IgD-negative memory B cell (primary cell): Measurements from ENCODE around the gene UNC93A. TPM values are rescaled to one million over a fixed set of nuclear protein-coding genes. Genes with fewer than 3 reads are reported as not detected.
"Not testable (repeated sequence)": the region's sequence is repeated elsewhere in the genome, so short reads cannot be mapped to it uniquely, and the experiment has no call there.

Experiments
- H3K27ac Mint-ChIP-seq, 3 donors: one replicate each; pipeline ENCODE4 v1.8.0; 2020 to 2022; ENCODE audit warnings: mild to moderate bottlenecking in 3 of 3, mixed read lengths in 3 of 3, moderate library complexity in 1 of 3
- H3K27me3 Mint-ChIP-seq: one replicate; pipeline ENCODE4 v1.8.0; 2021; ENCODE audit warnings: mixed read lengths
- H3K36me3 Mint-ChIP-seq: one replicate; pipeline ENCODE4 v1.8.0; 2020; ENCODE audit warnings: mild to moderate bottlenecking, mixed read lengths
- H3K4me1 Mint-ChIP-seq, 3 donors: one replicate each; pipeline ENCODE4 v1.8.0; 2020 to 2022; ENCODE audit warnings: mixed read lengths in 3 of 3, mild to moderate bottlenecking in 1 of 3
- H3K4me3 Mint-ChIP-seq, 4 donors: one replicate each; pipeline ENCODE4 v1.8.0; 2020 to 2022; ENCODE audit warnings: mild to moderate bottlenecking in 4 of 4, mixed read lengths in 4 of 4, moderate library complexity in 3 of 4
- H3K9me3 Mint-ChIP-seq, 3 donors: one replicate each; pipeline ENCODE4 v1.8.0; 2020 to 2021; ENCODE audit warnings: mixed read lengths in 3 of 3, mild to moderate bottlenecking in 1 of 3
- polyA plus RNA-seq: library from polyadenylated mRNA; unstranded; fragments of 300-500 nt; fragmentation: Illumina TruSeq; gene quantifications from one replicate; pipeline ENCODE4 v1.2.3, GENCODE V29; 2021

Gene UNC93A
- polyA plus RNA-seq, result not detected

DNA sequence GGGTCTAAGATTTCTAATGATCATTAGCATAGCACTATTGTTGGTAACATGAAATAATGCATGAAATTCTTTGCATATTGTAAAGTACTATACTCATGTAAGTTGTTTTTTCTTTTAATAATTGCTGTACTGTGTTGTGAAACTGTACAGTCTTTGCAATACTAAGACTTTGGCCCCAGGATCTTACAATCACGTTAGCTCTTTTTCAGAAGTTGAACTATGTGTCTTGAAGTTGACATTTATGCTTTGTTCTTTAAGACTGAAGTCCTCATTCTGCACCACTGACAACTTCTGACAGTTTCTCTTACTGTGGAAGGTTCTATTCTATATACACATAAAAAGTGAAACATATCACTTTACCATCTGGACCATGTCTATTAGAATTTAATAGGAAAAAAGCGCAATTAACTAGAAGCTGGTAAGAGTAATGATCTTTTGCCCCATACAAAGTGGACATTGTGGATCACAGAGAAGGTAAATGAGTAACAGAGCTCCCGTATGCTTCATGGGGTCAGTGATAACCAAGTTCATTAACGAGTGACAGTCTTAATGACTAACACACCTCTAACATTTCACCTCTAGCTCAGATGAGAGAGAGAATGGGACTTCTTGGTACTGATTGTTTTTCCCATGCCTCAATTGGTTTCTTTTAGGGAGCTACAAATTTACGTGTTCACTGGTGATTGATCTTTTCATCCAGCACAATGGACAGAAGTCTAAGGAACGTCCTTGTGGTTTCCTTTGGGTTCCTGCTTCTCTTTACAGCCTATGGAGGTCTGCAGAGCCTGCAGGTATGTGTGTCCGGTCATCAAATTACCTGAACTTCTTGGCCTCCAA, at the start of gene UNC93A:
Gene UNC93A, plus strand, starts transcription at position 530 of the 837 bp plus-strand sequence. Its CDS starts 175 bp downstream, at position 705.
- H3K9me3 Mint-ChIP-seq, result no peaks in the 10 kb centered on the region
- no peak within 1 kb of the TSS for H3K4me3 Mint-ChIP-seq
- H3K27me3 Mint-ChIP-seq, result no peaks in the 10 kb centered on the region
- H3K27ac Mint-ChIP-seq, result no peak within 1 kb of the TSS
- no peaks in the 10 kb centered on the region for H3K4me1 Mint-ChIP-seq
- H3K36me3 Mint-ChIP-seq, result no peaks in the 10 kb centered on the region

DNA sequence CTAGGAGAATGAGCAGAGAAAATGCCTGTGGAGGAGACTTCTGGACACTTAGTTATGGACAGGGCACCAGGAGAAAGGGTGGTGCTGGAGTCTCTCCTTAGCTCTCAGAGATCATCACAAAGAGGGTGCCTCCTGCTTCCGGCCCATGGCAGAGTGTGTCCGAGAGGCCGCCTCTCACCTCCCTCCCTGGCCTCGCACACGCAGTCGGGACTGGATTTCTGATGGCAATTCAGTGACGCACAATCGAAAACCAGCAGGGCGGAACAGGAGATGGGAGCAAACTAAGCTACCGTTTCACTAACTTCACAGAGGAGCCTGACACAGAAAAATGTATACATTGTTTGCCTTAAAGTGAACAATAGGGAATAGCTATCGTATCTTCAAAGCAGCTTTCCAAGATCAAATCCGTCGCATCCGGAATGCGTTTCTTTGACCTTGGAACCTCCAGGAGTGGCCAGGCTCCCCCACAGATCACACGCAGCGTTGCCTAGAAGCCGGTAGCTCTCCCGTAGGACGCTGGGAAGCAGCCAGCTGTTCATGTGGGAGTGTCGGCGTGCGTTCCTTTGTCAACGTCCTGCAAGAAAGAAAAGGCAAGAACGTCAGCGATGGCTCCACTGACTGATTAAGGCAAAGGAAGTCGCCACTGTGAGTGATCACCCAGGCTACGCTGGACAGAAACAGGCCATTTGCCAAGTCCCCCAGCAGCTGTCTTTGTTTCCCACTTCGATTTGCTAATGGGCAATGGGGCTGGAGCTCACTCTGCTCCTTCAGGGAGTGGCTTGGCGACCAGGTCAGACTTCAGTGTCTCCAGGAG, 49.6 kb upstream of the UNC93A start:
- not testable (repeated sequence) for H3K36me3 Mint-ChIP-seq, H3K9me3 Mint-ChIP-seq, H3K4me3 Mint-ChIP-seq, H3K27ac Mint-ChIP-seq, H3K4me1 Mint-ChIP-seq
- peaks cover 18% of the 10 kb centered on the region for H3K27me3 Mint-ChIP-seq

GRCh38 chr6:167242135-167242506, 49.0 kb upstream of the UNC93A start:
- H3K36me3 Mint-ChIP-seq, H3K4me1 Mint-ChIP-seq, H3K27ac Mint-ChIP-seq, H3K4me3 Mint-ChIP-seq, H3K9me3 Mint-ChIP-seq: not testable (repeated sequence)
- H3K27me3 Mint-ChIP-seq, result peaks cover 18% of the 10 kb centered on the region

- H3K36me3 Mint-ChIP-seq, H3K27ac Mint-ChIP-seq, H3K9me3 Mint-ChIP-seq, H3K4me3 Mint-ChIP-seq, H3K4me1 Mint-ChIP-seq: not testable (repeated sequence)
- H3K27me3 Mint-ChIP-seq, result peaks cover 18% of the 10 kb centered on the region
Measured at GRCh38 chr6:167242511-167243051, 48.5 kb upstream of the UNC93A start.

- Mint-ChIP-seq H3K4me1 (peaks cover 0 to 2% (median 0%) of the 10 kb centered on the region in 3 donors), H3K4me3 (no peak overlapping the region), H3K27me3 (peaks cover 17% of the 10 kb centered on the region), H3K36me3 (no peaks in the 10 kb centered on the region), H3K27ac (no peak overlapping the region), H3K9me3 (no peaks in the 10 kb centered on the region)
Measured at GRCh38 chr6:167244064-167244960, 46.8 kb upstream of the UNC93A start.

DNA sequence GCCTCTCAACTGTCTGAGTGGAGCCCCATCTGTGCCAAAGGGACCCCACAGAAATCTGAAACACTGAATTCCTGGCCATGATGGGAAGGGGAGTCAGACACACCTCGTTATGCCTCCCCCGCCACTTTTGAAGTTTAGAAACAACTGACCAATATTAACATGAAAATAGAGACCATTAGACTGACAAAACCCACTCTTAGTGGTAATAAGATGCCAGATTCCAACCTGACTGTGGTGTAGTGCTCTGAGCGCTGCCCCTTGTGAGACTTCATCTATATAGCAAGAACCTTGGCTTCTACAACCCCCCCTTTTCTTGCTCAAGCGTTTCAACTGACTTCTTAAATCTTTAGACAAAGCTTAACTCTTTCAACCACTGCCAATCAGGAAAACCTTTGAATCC, 46.1 kb upstream of the UNC93A start:
- no peak overlapping the region for H3K4me3 Mint-ChIP-seq
- no peaks in the 10 kb centered on the region for H3K9me3 Mint-ChIP-seq
- no peaks in the 10 kb centered on the region for H3K36me3 Mint-ChIP-seq
- no peak overlapping the region for H3K27ac Mint-ChIP-seq
- peaks cover 0 to 2% (median 0%) of the 10 kb centered on the region in 3 donors for H3K4me1 Mint-ChIP-seq
- peaks cover 17% of the 10 kb centered on the region for H3K27me3 Mint-ChIP-seq

- Mint-ChIP-seq H3K36me3 (no peaks in the 10 kb centered on the region), H3K27ac (no peak overlapping the region), H3K9me3 (no peaks in the 10 kb centered on the region)
Measured at GRCh38 chr6:167245591-167245990, 45.5 kb upstream of the UNC93A start.

DNA sequence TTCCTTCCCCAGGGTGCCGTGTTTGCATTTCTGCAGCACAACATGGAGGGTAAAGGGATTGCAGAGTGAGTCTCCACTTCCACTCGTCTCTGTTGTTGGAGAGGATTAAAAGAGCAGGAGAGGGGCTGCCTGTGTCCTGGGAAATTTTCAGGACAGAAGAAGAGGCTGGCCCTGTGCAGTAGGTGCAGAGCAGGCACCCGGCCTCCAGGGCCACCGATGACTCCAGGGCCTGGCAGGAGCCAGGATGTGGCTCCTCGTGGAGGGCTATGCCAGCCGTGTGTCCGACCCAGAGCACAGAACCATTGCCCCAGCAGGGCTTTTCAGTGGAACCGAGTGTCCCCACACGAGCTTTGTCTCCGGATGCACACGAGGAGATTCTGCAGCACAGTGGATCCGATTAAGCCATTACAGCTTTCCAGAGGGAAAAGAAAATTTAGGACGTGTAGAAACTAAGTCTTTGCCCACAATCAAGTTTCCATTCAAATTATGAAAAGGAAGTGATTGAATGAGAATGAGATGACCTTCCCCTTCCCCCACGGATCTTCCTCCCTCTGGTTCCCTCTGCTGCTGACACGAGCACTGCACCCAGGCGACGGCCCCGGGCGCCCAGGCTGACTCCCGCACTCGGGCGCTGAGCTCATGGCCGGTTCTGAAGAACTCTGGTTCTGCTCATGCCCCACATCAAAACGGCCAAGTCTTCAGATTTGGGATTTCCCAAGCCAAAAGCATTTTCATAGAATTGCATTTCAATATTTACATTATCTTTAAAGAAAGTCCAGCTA, 43.1 kb upstream of the UNC93A start:
- Mint-ChIP-seq H3K36me3 (no peaks in the 10 kb centered on the region), H3K4me3 (no peak overlapping the region), H3K9me3 (no peaks in the 10 kb centered on the region), H3K27me3 (peaks cover 13% of the 10 kb centered on the region), H3K4me1 (peaks cover 0 to 2% (median 0%) of the 10 kb centered on the region in 3 donors), H3K27ac (no peak overlapping the region)

More at GRCh38 chr6:167245591-167245990, 45.5 kb upstream of the UNC93A start:
- H3K27me3 Mint-ChIP-seq, result peaks cover 14% of the 10 kb centered on the region
- H3K4me1 Mint-ChIP-seq, result peaks cover 0 to 2% (median 0%) of the 10 kb centered on the region in 3 donors
- no peak overlapping the region for H3K4me3 Mint-ChIP-seq

DNA sequence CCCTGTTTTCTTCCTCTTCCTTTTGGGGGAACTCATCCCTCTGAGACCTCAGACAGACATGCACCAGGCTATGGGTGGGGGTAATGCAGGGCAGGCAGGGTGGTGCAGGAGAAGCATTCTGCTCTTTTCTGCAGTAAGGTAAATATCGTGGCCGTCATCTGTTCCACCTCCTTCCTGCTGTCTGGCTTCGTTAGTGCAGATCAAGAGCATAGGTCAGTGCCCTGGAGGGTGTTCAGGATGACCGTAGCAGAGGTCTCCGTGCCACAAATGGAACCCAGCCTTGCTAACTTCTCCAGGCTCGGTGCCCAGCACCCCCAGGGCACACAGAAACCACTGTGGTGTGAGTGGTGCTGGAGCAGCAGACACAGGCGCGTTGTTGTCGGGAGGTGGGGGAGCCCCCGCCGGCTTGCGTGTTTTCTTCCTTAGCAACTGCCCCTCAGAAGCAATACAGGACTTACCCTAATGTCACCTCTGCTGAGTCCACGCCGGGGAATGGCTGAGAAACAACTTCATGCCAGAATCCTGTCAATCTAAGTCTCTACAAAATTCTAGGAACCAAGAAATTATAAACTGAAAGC, 42.1 kb upstream of the UNC93A start:
- H3K27ac Mint-ChIP-seq, H3K9me3 Mint-ChIP-seq, H3K4me1 Mint-ChIP-seq, H3K36me3 Mint-ChIP-seq, H3K4me3 Mint-ChIP-seq: not testable (repeated sequence)
- peaks cover 12% of the 10 kb centered on the region for H3K27me3 Mint-ChIP-seq

DNA sequence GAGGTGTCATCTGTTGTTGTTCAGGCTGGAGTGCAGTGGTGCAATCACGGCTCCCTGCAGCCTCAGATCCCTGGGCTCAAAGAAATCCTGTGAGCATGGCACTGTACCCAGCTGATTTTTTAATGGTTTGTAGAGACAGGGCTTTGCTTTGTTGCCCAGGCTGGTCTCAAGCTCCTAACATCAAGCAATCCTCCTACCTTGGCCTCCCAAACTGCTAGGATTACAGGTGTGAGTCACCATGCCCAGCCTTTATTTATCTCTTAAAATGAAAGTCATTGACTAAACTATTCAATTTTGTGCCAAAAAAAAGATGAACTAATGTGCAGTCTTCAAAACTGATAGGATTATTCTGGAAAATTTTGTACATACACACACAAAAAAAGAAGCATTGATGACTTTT, 38.8 kb upstream of the UNC93A start:
- H3K4me3 Mint-ChIP-seq, result no peak overlapping the region
- H3K27ac Mint-ChIP-seq, result no peak overlapping the region
- H3K36me3 Mint-ChIP-seq, result no peaks in the 10 kb centered on the region
- peaks cover 1 to 9% (median 7%) of the 10 kb centered on the region in 3 donors for H3K9me3 Mint-ChIP-seq
- H3K4me1 Mint-ChIP-seq, result no peaks in the 10 kb centered on the region
- H3K27me3 Mint-ChIP-seq, result peaks cover 15% of the 10 kb centered on the region

- H3K9me3 Mint-ChIP-seq, result peaks cover 1 to 13% (median 7%) of the 10 kb centered on the region in 3 donors
- no peak overlapping the region for H3K27ac Mint-ChIP-seq
- peaks cover 2% of the 10 kb centered on the region for H3K36me3 Mint-ChIP-seq
- no peak overlapping the region for H3K4me3 Mint-ChIP-seq
- peaks cover 14% of the 10 kb centered on the region for H3K27me3 Mint-ChIP-seq
- no peaks in the 10 kb centered on the region for H3K4me1 Mint-ChIP-seq
Measured at GRCh38 chr6:167255918-167256553, 35.1 kb upstream of the UNC93A start.

DNA sequence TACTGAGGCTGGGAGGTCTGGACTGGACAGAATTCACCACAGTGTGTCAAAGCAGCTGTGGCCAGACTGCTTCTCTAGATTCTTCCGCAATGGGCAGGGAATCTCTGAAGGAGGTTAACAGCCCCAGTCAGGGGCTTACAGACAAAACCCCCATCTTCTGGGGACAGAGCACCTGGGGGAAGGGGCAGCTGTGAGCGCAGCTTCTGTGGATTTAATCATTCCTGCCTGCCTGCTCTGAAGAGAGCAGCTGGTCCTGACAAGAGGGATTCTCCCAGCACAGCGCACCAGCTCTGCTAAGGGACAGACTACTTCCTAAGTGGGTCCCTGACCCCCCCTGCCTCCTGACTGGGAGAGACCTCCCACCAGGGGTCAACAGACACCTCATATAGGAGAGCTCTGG, 32.5 kb upstream of the UNC93A start:
- H3K27ac Mint-ChIP-seq, result no peak overlapping the region
- H3K9me3 Mint-ChIP-seq, result peaks cover 4 to 16% (median 11%) of the 10 kb centered on the region in 3 donors
- no peak overlapping the region for H3K4me3 Mint-ChIP-seq
- H3K27me3 Mint-ChIP-seq, result peaks cover 17% of the 10 kb centered on the region
- peaks cover 2% of the 10 kb centered on the region for H3K36me3 Mint-ChIP-seq
- H3K4me1 Mint-ChIP-seq, result no peaks in the 10 kb centered on the region

- not testable (repeated sequence) for H3K27ac Mint-ChIP-seq, H3K9me3 Mint-ChIP-seq, H3K4me1 Mint-ChIP-seq, H3K4me3 Mint-ChIP-seq, H3K36me3 Mint-ChIP-seq
- H3K27me3 Mint-ChIP-seq, result peaks cover 13% of the 10 kb centered on the region
Measured at GRCh38 chr6:167266057-167266829, 24.9 kb upstream of the UNC93A start.
